ENCODE data around the gene MYBPH.

Gene MYBPH, protein sequence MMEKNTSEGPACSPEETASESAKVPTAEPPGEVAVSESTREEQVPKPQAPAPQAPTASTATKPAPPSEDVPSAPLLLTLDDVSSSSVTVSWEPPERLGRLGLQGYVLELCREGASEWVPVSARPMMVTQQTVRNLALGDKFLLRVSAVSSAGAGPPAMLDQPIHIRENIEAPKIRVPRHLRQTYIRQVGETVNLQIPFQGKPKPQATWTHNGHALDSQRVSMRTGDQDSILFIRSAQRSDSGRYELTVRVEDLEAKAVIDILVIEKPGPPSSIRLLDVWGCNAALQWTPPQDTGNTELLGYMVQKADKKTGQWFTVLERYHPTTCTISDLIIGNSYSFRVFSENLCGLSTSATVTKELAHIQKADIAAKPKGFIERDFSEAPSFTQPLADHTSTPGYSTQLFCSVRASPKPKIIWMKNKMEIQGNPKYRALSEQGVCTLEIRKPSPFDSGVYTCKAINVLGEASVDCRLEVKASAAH

DNA sequence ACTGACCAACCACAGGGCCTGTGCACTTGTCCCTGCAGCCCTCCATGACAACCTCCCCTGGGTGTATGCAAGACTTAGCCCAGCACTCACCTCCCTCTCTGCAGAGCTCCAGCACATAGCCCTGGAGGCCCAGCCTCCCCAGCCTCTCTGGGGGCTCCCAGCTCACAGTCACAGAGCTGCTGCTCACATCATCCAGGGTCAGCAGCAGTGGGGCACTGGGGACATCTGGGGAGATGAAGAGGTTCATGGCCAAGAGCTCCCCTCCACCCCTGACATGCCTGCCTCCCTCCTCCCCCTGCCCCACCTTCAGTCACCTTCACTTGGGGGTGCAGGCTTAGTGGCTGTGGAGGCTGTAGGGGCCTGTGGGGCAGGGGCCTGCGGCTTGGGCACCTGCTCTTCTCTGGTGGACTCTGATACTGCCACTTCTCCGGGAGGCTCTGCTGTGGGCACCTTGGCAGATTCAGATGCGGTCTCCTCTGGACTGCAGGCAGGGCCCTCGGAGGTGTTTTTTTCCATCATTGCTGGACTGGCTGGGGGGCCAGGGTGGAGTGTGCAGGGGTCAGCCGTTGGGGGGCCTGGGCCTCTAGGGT lies at the start of gene MYBPH:
MYBPH (minus strand) TSS at position 590 of the 590 bp plus-strand sequence; CDS start at position 519, 71 bp downstream.
- no peak for ATAC-seq
- TF ChIP-seq CSDC2 (CRISPR knock-in tag; IDR thresholded peaks at IDR 0.05) (no peak), TOX (CRISPR knock-in tag; IDR thresholded peaks at IDR 0.05; ENCODE audit: borderline replicate concordance) (no peak), ARNTL (CRISPR knock-in tag; IDR thresholded peaks at IDR 0.05; ENCODE audit: borderline replicate concordance, low read depth) (no peak), ZNF70 (CRISPR knock-in tag; IDR thresholded peaks at IDR 0.05) (no peak), ZFP30 (CRISPR knock-in tag; IDR thresholded peaks at IDR 0.05) (no peak), ZC3H10 (CRISPR knock-in tag; IDR thresholded peaks at IDR 0.05) (no peak), ISL1 (CRISPR knock-in tag; IDR thresholded peaks at IDR 0.05) (no peak), GLIS3 (CRISPR knock-in tag; IDR thresholded peaks at IDR 0.05) (no peak), SNAI2 (CRISPR knock-in tag; IDR thresholded peaks at IDR 0.05) (no peak), RARB (CRISPR knock-in tag; IDR thresholded peaks at IDR 0.05) (no peak), ZNF565 (CRISPR knock-in tag; conservative IDR thresholded peaks at IDR 0.05; ENCODE audit: low read depth) (no peak), TCF4 (CRISPR knock-in tag; IDR thresholded peaks at IDR 0.05; ENCODE audit: borderline replicate concordance) (no peak), ESRRG (CRISPR knock-in tag; IDR thresholded peaks at IDR 0.05) (no peak), PPARA (CRISPR knock-in tag; IDR thresholded peaks at IDR 0.05; ENCODE audit: borderline replicate concordance) (no peak)
- TF ChIP-seq, protein P1, sequence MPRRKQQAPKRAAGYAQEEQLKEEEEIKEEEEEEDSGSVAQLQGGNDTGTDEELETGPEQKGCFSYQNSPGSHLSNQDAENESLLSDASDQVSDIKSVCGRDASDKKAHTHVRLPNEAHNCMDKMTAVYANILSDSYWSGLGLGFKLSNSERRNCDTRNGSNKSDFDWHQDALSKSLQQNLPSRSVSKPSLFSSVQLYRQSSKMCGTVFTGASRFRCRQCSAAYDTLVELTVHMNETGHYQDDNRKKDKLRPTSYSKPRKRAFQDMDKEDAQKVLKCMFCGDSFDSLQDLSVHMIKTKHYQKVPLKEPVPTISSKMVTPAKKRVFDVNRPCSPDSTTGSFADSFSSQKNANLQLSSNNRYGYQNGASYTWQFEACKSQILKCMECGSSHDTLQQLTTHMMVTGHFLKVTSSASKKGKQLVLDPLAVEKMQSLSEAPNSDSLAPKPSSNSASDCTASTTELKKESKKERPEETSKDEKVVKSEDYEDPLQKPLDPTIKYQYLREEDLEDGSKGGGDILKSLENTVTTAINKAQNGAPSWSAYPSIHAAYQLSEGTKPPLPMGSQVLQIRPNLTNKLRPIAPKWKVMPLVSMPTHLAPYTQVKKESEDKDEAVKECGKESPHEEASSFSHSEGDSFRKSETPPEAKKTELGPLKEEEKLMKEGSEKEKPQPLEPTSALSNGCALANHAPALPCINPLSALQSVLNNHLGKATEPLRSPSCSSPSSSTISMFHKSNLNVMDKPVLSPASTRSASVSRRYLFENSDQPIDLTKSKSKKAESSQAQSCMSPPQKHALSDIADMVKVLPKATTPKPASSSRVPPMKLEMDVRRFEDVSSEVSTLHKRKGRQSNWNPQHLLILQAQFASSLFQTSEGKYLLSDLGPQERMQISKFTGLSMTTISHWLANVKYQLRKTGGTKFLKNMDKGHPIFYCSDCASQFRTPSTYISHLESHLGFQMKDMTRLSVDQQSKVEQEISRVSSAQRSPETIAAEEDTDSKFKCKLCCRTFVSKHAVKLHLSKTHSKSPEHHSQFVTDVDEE (CRISPR knock-in tag; IDR thresholded peaks at IDR 0.05), result no peak
- TF ChIP-seq, protein P2, sequence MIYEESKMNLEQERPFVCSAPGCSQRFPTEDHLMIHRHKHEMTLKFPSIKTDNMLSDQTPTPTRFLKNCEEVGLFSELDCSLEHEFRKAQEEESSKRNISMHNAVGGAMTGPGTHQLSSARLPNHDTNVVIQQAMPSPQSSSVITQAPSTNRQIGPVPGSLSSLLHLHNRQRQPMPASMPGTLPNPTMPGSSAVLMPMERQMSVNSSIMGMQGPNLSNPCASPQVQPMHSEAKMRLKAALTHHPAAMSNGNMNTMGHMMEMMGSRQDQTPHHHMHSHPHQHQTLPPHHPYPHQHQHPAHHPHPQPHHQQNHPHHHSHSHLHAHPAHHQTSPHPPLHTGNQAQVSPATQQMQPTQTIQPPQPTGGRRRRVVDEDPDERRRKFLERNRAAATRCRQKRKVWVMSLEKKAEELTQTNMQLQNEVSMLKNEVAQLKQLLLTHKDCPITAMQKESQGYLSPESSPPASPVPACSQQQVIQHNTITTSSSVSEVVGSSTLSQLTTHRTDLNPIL (CRISPR knock-in tag; IDR thresholded peaks at IDR 0.05; ENCODE audit: low read depth), result no peak
- TF ChIP-seq, protein P3, sequence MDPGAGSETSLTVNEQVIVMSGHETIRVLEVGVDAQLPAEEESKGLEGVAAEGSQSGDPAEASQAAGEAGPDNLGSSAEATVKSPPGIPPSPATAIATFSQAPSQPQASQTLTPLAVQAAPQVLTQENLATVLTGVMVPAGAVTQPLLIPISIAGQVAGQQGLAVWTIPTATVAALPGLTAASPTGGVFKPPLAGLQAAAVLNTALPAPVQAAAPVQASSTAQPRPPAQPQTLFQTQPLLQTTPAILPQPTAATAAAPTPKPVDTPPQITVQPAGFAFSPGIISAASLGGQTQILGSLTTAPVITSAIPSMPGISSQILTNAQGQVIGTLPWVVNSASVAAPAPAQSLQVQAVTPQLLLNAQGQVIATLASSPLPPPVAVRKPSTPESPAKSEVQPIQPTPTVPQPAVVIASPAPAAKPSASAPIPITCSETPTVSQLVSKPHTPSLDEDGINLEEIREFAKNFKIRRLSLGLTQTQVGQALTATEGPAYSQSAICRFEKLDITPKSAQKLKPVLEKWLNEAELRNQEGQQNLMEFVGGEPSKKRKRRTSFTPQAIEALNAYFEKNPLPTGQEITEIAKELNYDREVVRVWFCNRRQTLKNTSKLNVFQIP (CRISPR knock-in tag; IDR thresholded peaks at IDR 0.05; ENCODE audit: borderline replicate concordance, low read depth), result no peak

DNA sequence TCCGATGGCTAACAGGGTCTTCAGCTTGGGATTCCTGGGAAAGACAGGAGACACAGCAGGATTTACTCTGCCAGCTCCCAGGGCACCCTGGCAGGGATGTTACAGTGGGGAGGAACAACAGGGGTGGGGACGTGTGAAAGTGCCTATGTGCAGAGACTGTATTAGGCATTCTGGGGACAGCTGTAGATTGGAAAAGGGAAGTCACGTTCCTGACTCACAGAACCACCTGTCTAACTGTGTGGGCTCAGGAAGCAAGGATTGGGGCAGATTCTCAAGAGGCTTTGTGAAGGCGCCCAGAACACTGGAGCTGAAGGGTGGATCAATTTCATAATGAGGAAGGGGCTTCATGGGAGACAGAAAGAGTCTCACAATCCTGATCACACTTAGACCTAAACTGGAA lies 49.4 kb upstream of the MYBPH start:
- no peak for ATAC-seq
- TF ChIP-seq ZNF70 (CRISPR knock-in tag; IDR thresholded peaks at IDR 0.05) (no peak), ESRRG (CRISPR knock-in tag; IDR thresholded peaks at IDR 0.05) (no peak), GLIS3 (CRISPR knock-in tag; IDR thresholded peaks at IDR 0.05) (no peak), ZNF565 (CRISPR knock-in tag; conservative IDR thresholded peaks at IDR 0.05; ENCODE audit: low read depth) (no peak), RARB (CRISPR knock-in tag; IDR thresholded peaks at IDR 0.05) (no peak), OSR1 (CRISPR knock-in tag; IDR thresholded peaks at IDR 0.05) (no peak), BACH2 (CRISPR knock-in tag; IDR thresholded peaks at IDR 0.05; ENCODE audit: borderline replicate concordance) (no peak), TCF4 (CRISPR knock-in tag; IDR thresholded peaks at IDR 0.05; ENCODE audit: borderline replicate concordance) (no peak), CSDC2 (CRISPR knock-in tag; IDR thresholded peaks at IDR 0.05) (no peak), ZFP30 (CRISPR knock-in tag; IDR thresholded peaks at IDR 0.05) (no peak), ZNF8 (CRISPR knock-in tag; IDR thresholded peaks at IDR 0.05) (no peak), TOX (CRISPR knock-in tag; IDR thresholded peaks at IDR 0.05; ENCODE audit: borderline replicate concordance) (no peak)
- TF ChIP-seq, protein P4, sequence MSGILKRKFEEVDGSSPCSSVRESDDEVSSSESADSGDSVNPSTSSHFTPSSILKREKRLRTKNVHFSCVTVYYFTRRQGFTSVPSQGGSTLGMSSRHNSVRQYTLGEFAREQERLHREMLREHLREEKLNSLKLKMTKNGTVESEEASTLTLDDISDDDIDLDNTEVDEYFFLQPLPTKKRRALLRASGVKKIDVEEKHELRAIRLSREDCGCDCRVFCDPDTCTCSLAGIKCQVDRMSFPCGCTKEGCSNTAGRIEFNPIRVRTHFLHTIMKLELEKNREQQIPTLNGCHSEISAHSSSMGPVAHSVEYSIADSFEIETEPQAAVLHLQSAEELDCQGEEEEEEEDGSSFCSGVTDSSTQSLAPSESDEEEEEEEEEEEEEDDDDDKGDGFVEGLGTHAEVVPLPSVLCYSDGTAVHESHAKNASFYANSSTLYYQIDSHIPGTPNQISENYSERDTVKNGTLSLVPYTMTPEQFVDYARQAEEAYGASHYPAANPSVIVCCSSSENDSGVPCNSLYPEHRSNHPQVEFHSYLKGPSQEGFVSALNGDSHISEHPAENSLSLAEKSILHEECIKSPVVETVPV (CRISPR knock-in tag; IDR thresholded peaks at IDR 0.05), result no peak
- TF ChIP-seq, protein P1 (CRISPR knock-in tag; IDR thresholded peaks at IDR 0.05), result no peak
- TF ChIP-seq, protein P3 (CRISPR knock-in tag; IDR thresholded peaks at IDR 0.05; ENCODE audit: borderline replicate concordance, low read depth), result no peak
- TF ChIP-seq, protein P5, sequence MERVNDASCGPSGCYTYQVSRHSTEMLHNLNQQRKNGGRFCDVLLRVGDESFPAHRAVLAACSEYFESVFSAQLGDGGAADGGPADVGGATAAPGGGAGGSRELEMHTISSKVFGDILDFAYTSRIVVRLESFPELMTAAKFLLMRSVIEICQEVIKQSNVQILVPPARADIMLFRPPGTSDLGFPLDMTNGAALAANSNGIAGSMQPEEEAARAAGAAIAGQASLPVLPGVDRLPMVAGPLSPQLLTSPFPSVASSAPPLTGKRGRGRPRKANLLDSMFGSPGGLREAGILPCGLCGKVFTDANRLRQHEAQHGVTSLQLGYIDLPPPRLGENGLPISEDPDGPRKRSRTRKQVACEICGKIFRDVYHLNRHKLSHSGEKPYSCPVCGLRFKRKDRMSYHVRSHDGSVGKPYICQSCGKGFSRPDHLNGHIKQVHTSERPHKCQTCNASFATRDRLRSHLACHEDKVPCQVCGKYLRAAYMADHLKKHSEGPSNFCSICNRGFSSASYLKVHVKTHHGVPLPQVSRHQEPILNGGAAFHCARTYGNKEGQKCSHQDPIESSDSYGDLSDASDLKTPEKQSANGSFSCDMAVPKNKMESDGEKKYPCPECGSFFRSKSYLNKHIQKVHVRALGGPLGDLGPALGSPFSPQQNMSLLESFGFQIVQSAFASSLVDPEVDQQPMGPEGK (CRISPR knock-in tag; IDR thresholded peaks at IDR 0.05; ENCODE audit: borderline replicate concordance), result no peak
